ENCODE measurements around the gene PTPRM.

Gene PTPRM

DNA sequence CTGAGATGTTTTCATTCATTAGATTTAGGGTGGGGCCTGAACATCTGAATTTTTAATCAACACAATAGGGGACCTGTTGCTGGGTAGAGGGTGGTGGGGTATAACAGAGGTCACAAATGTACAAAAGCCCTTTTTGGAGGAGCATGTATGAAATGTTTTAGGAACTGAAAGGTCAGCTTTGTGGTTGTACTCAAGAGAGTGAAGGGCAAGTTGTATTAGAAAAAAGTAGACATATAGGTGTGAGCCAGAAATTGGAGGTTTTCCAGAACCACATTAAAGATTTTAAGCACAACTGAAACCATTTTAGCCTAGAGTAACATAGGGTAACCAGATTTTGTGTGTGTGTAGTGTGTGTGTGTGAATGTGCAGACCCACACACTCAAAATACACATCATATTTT, 62.3 kb downstream of the PTPRM start:
- DNase-seq (ENCODE audit: low read depth) = no peak

- DNase-seq (ENCODE audit: low read depth) = no peak
These were observed 63.8 kb downstream of the PTPRM start for GRCh38 chr18:7630731-7631442.

DNA sequence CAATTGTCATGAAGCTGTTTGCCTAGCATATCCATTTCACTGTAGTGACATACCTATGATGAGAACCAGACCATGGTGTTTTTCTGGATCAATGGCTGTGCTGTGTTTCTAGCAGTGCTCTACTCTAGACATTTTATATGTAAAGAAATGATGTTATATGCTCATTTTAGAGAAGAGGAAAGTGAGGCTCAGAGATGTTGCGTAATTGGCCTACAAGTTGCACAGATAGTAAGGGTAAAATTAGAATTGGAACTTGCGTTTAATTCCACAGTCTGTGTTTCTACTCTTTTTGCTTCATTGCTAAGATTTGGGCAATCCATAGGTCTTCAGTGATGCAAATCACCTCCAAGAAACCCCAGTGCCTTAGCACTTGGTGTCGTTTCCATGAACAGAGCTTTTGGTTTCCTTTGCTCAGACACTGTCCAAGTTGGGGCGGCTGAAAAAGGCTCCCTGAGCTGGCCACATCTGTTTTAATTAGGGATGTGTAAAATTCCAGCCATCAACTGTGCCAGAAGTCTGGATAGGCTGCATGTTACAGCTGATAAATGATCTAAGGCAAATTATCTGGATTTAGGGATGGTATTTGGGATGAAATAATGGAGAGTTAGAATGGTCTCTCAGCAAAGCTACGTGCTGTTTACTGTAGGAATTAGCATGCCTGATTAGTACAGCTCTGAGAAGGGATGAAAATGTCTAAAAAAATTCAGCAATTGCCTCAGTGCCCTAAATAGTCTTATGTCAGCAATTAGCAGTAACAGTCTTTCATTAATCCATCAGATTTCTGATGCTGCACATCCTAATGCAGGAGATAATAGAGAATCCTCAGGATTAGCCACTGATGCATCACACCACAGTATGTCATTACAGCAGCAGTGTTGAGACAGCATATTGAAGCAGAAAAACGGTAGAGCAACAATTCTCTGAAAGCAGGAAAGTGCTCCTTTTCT, 65.3 kb downstream of the PTPRM start:
- no peak for DNase-seq (ENCODE audit: low read depth)

- no peak for DNase-seq (ENCODE audit: low read depth)
These were observed 66.1 kb downstream of the PTPRM start for GRCh38 chr18:7633171-7633570.

GRCh38 chr18:7635948-7636347, 68.8 kb downstream of the PTPRM start:
- DNase-seq (ENCODE audit: low read depth) = no peak

DNA sequence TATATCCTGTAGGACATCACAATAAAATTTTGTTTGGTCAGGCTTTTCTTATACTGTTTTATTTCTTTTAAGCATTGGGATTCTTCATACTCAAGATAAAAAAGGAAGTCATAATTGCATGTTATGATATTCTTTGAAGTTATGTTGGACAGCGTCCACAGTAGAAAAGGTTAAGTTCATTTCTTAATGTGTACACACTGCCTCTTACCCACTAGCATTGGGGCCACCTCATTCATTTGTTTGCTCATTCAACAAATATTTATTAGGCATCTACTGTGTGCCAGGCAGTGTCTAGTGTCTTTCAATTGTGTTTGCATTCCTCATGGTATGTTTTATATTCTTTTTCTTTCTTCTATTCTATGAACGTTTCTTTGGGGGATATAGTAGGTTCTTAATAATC, 70.2 kb downstream of the PTPRM start:
- DNase-seq (ENCODE audit: low read depth) = no peak

GRCh38 chr18:7638321-7638720, 71.2 kb downstream of the PTPRM start:
- no peak for DNase-seq (ENCODE audit: low read depth)

- DNase-seq (ENCODE audit: low read depth) = no peak
These were observed 74.7 kb downstream of the PTPRM start for GRCh38 chr18:7641813-7642212.

DNA sequence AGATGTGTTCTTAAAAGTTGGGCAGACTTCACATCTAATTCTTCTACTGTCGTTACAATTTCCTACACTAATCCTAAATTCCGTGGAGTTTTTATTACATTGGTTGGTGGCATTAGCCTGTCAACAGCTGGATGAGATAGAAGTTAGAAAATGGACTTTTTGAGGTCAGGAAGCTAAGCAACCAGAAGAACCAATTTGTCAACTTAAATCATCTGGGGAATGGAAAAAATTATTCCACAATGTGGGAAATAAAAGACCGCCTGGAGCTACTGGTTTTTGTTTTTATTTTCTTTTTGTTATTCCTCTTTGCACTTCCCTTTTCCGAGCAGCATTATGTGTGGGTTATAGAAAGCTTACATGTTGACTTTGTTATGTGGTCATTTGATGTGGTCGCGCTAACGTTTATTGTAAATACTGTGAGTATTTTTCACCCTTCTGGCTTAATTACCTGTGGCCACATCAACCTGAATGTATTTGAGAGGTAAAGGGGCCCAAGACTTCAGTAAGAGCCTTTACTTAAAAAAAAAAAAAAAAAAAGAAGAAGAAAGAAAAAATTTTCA, 75.3 kb downstream of the PTPRM start:
- DNase-seq (ENCODE audit: low read depth) = no peak

- no peak for DNase-seq (ENCODE audit: low read depth)
These were observed 78.6 kb downstream of the PTPRM start for GRCh38 chr18:7645756-7646155.

DNA sequence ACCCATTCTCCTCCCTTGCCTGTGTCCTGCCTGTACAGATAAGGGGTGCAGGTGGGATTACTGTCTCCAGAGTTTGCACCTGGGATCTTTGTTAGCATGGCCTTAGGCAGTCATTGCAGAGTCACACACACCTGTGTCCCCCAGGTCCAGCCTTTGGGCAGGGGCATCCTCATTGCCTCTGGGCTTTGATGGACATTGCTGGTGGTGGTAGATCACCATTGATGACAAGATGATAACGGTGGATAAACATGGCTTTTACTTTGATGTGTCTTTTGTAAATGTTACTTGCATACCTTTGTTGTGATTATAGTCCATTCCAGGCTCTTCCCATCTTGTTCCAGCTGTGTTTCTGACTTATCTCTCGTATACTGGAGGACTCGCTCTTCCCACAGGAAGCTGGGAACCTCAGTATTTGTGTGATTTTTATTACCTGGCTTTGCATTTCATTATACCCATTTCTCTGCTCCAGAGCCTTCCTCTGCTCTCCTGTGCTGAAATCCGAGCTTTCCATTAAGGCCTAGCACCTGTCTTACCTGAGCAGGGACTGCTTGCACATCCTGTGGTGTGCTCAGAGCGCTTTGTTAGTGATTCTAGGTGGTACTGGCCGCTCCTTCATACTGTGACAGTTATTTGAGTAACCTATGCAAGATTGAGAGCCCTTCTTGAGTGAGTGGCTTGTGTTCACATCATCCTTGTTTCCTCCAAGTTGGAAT, 79.2 kb downstream of the PTPRM start:
- DNase-seq (ENCODE audit: low read depth) = no peak

DNA sequence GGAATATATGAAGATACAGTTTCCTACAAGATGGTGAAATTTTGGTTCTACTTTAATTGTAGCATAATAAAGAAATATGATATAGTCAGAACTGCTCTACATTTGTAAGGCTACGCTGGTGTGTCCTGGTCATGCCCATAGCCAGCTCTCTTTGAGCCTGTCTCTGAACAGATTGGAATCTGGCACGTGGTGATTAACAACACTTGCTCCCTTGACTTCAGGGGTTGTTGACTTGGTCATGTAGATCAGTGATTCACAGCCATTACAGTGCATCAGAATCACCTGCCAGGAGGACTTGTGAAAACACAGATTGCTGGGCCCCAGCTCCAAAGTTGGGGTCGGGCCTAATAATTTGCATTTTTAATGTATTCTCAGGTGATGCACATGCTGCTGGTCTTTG, 80.4 kb downstream of the PTPRM start:
- no peak for DNase-seq (ENCODE audit: low read depth)

GRCh38 chr18:7657050-7657449, 89.9 kb downstream of the PTPRM start:
- DNase-seq (ENCODE audit: low read depth) = no peak

DNA sequence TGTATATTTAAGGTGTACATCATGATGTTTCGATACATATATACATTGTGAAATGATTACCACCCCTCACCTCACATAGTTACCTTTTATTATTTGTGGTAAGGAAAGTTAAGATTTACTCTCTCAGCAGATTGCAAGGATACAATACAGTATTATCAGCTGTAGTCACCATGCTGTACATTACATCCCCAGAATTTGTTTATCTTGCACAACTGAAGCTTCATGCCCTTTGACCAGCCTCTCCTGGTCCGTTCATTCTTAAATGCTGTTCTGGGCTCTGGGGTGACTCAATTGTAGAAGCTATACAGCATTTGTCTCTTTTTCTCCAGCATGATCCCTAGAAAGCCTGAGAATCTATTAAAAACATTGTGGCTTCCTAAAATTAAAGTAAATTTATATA, 90.8 kb downstream of the PTPRM start:
- DNase-seq (ENCODE audit: low read depth) = no peak

GRCh38 chr18:7658701-7659100, 91.6 kb downstream of the PTPRM start:
- no peak for DNase-seq (ENCODE audit: low read depth)

- no peak for DNase-seq (ENCODE audit: low read depth)
These were observed 94.1 kb downstream of the PTPRM start for GRCh38 chr18:7661207-7661606.

DNA sequence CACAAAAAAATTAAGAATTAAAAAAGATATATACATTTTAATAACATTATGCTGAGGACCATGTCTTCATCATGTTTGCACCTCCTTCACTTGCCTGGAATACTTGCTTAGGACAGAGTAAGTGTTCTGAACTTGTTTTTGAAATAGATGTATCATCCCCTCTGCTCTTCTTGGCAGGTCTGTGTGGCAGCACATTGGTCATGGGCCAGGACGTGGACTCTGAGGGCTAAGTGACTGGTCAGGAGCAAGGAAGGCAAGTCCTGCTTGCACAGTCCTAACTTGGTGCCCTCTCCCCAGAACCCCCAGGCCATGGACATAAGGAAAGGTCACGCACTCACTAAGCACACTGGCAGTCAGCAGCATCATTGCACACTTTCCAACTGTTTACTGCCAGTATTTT, 95.8 kb downstream of the PTPRM start:
- DNase-seq (ENCODE audit: low read depth) = no peak

DNA sequence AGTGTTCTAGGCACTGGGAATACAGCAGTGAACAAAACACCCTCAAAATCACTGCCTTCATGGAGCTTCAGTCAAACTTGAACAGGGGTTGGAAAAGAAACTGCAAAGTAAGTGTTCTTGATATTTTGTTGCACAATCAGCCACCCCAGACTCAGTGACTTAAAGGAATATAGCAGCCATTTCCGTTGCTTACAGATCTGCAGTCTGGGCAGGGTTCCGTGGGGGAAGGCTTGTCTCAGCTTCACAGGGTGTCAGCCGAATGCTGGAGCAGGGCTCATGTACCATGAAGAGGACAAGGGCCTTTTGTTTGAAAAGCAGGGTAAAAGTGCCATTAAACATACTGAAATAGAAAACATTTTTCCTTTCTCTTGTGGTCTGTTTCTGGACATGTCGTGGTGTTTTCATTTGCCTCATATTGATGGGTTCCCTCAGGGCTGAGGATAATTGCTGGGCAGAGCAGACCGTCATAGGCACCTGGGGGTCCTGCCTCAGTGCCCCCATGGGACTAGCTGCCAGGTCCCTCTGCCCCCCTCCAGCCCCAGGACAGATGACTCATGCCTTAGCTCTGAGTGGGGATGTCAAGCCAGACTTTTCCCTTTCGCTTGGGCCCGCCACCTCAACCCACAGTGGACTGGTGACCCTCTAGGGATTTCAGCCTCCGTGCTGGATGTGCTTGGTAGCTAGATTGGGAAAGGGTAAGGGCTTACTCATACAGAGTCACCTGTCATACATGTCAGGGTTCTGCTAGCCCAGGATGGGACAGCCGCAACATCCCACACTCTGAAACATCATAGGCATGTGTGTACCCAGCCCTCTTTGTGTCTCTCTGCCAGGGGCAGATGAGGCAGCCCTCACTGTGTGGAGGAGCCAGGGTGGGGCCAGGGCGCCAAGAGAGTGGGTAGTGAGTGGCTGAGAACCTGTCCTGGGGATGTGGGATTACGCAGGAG, 96.5 kb downstream of the PTPRM start:
- DNase-seq (ENCODE audit: low read depth) = no peak

- no peak for DNase-seq (ENCODE audit: low read depth)
These were observed 99.2 kb downstream of the PTPRM start for GRCh38 chr18:7666195-7666776.

GRCh38 chr18:7668392-7668791, 101.3 kb downstream of the PTPRM start:
- no peak for DNase-seq (ENCODE audit: low read depth)

DNA sequence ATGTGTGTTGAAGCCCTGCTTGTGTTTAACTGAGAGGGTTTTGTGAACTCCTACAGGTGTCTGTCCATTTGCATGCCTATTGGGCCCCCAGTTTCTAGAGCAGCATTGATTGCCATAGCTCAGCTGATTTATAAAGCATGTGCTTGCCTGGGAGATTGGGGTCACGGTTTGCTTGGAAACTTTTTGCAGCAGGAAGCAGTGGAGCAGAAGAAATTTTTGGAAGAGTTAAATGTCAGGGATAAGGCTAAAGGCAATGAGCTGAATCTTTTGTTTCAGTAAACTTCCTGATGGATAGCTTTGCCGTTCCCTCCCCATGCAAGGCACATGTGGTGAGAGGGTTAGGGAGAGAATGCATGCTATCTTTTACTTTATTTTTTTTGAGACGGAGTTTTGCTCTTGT, 102.2 kb downstream of the PTPRM start:
- DNase-seq (ENCODE audit: low read depth) = no peak
